C1 segment of cervical spinal cord (tissue), 14 donors: Measurements from ENCODE around the gene OR9A2.
"Not testable (repeated sequence)": the region's sequence is repeated elsewhere in the genome, so short reads cannot be mapped to it uniquely, and the experiment has no call there.

Source experiments
- DNase-seq, 14 donors: peaks; one replicate each; lab custom pipeline; 2025; lab: John Stamatoyannopoulos, UW

Gene OR9A2

DNA sequence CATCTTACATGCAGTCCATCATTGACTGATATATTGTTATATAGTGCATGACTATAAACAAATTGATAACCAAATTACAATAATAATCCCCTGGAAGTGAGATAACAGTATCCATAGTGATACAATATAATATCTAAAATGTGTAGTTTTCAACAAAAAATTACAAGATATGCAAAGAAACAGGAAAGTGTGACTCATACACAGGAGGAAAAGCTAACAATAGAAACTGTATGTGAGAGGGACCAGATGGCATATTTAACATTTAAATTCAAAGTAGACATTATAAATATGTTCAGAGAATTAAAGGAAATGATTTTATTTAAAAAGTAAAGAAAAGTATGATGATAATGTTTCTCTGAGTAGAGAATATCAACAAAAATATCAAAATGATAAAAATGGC lies 8.0 kb downstream of the OR9A2 start:
- no peak for DNase-seq

DNA sequence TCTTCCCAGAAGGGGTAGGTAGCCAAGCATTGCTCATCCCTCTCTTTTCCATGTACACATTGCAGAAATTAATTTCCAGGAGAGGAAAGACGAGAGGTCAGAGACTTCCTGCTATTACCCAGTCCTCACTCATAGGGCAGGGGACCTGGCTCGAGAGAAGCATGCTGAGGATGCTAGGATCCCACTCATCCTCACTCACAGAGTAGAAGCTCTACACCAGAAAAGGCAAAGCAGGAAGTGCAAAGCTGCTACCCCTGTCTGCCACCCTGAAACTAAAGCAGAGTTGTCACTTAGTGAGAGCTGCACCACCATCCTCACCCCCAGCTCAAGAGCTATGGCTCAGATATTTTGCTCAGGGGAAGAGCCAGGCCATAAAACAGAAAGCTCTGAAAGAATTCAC lies 9.9 kb downstream of the OR9A2 start:
- DNase-seq = no peak

DNA sequence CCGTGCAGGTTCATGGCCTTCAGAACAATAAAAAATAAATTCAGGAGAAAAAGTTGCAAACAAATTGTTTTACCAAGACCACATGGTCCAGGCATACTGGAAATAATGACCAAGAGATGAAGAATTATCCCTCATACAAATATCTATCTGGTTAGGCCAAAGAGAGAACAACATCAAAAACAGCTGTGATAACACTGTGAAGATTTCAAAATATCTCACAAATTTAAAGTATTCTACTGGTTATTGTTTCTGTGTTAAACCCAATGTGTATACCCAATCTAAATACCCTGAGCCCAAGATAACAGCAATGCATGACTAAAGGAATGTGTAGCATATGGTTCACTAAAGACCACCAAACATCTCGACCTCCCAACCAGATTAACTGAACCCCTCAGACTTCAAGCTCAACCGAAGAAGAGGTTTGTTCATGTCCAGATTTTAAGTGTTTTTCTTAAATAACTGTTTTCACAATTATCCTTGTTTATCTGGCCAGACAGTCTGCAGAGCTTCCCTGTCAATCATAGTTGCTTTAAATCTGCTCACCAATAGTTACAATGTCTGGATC lies 10.9 kb downstream of the OR9A2 start:
- no peak for DNase-seq

DNA sequence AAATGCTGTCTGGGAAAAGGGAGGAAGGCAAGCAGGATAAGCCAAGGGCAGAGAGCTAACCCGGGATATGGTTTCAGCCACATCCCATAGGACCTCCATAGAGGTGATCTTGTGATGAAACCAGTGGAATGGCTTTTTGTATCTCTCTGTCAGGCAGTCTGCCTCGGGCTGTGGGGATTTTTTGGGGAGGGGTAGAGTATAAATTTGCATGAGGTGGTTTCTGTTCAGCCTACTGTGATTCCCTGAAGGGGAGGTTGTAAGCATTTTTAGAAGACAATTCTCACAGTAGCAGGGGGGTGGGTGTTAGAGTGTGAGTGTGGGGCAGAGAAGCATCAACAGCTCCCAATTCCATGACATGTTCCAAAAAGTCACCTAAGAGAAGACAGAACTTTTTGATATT lies 11.8 kb downstream of the OR9A2 start:
- DNase-seq = no peak

DNA sequence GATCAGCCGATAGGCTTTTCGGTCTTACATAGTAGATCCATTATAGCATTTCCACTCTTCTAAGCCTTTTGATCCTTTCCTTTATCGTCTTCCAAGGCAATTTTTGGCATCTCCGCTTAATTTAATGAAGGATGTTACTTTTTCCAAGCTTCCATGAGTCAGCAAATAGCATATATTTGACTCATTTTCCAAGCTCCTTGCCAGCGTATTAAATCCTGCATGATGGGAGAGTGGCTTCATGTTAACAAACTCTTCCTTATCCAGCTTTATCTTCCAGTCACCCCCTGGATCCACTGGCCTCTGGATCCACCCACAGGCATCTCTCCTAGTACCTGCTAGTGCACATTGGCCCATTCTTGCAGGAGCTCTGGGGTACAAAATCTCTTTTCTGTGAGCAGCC lies 13.0 kb downstream of the OR9A2 start:
- DNase-seq = no peak

DNA sequence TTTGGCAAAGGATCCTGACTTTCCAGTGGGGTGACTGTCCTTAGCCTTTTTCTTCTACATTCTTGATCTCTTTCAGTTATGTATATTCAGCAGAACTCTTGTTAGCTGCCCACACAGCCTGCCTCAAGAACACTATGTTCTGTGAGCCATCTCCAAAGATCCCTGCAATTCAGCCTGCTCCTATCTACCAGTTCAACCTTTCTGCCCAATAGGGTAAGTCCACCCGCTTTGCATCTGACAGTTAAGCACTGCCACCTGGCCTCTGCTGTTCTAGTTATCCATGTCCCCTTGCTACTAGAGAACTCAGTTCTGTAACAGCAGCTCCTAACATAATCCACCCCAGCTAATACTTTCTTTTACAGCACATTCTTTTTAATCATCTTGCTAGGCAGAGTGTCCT lies 13.5 kb downstream of the OR9A2 start:
- no peak for DNase-seq

DNA sequence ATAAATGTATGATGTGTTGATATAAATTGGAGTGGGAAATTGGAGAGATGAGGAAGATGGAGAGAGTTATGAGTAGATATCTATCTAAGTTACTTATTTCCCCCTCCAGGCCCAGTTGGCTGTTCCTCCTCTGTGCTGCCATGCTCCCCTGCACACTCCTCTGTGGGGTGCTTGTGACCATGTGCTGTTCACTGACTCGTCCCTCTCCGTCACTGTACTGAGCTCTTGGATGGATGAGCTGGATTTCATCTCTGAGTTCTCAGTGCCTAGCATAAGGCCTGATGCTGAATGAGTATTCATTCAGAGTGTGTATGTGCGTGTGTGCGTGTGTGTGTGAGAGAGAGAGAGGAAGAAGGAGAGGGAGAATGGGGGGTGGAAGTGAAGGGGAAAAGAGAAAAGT lies 14.5 kb downstream of the OR9A2 start:
- no peak for DNase-seq

DNA sequence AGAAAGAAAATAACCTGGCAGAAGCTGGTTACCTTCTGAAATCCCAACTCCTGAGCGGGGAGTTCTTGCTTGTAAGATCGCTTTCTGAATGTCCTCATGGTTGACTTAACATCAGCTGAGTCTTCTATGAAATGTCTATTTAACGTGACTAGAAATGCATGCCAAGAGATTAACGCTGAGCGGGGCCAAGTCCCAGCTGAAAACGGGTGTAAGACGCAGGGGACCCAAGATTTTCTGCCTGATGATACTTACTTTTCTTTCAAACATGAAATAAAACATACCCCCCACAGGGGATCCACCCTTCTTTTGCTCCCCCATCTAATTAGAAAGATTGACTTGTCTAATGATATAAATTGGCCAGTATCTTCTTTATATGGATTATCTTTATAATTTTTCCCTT lies 14.9 kb downstream of the OR9A2 start:
- no peak for DNase-seq

DNA sequence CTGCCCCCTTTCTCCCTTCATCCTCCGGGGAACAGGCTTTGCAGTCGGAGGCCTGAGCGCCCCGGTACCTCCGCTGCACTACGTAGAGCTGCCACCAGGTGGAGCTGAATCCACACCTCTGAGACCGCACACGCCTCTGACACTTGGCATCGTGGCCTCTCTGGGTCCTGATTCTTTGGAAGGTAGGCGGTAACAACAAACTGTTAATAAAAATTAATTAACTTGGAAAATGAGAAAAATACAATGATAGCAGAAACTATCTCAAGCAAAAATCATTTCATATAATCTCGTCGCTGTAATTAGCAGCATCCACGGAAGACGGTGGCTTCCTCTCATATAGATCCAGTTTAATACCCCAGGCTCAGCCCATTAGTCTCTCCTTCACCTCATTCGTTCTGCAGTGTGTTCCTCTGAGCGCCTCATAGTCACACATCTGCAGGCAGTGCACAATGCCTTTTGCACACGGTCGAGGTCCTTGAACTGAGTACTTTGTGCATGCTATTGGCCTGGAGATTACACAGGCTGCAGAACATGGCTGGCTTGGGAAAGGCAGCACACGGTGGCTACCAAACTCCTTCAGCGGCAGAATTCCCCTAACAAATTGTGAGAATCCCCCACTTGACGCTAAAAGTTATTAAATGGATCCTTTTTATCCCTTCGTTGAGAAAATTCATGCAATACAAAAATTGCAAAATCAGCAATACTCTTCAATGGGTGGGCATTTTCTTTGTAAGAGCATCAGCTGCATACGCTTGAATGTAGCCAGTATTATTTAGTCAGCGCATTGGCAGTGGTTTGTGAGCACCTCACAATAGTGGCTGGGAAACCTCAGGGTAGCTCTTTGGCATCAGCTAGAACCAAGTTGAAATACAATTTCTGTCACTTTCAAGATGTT lies 18.7 kb downstream of the OR9A2 start:
- peak in 12 of 14 donors; percentile 9 to 79 (median 52) for DNase-seq

DNA sequence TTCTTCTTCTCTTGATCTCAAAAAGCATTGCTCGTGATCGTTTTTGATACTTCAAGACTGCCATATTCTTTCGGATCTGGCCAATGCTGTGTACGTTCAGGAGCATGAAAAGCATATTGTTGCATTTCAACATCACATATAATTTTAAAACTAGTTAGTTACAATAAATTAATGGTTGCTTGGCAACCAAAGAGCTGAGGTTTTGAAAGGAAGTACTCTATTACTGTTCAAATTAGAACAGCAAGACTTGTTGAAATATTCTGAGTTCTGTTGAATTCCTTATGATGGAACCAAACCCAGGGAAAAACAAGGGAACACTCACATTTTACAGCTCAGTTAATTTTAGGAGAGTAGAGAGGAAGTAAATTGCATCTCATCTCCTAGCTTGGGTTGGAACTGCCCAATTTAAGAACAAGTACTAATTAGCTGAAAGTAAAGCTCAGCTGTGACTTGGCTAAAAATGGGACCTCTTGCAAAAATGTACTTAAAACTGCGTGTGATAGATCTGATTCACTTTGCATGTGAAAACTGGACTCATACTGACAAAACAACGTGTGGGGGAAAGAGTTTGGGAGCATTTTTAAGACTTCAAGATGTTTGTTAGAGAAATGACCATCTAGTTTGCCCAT lies 21.2 kb downstream of the OR9A2 start:
- DNase-seq = no peak

DNA sequence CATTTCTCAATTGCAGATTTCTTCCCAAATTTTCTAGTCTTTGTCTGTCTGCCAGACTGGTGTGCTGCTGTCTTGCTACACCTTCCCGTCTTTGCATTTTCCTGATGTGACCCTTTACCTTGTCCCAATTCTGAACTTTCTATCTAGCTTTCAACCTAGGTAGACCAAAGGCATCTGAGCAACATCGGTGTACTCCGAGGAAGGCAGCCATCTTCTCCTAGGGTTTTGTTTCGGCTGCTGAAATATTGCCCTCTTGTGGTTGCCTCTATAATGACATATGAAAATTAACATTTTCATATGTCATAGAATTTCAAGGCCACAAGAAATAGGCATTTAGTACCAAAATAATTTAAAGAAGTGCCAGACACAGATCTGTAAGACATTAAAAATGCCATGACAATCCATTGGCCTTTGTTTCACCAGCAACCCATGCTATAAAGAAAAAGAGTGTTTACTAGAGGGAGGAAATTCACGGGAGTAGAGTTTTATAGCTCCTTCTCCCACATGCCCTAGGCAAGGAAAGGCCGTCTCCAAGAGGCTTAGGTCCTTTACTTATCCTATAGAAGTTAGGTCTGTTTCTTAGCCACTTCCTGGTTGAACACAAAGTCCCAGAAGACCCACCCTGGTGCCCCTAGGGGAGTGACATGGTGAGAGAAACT lies 23.4 kb downstream of the OR9A2 start:
- peak in 2 of 14 donors; percentile 1 to 13 for DNase-seq

DNA sequence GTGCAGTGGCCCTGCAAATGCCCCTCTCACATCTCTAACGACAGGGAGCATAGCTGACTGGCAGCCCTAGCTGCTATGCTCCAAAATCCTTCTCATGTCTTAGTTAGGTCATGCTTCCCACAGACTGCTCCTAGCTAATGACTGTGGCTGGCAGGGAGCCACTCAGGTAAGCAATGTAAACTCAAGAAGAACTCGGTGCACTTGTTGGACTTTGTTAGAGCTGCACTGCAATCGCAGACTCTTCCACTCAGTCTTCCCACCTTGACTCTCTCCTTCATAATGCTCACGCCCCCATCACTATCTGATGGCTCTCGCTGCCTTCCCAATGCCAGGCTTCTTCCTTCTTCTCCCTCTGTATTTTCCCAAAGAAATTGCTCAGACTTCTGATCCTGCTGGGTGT lies 24.0 kb downstream of the OR9A2 start:
- DNase-seq = no peak

DNA sequence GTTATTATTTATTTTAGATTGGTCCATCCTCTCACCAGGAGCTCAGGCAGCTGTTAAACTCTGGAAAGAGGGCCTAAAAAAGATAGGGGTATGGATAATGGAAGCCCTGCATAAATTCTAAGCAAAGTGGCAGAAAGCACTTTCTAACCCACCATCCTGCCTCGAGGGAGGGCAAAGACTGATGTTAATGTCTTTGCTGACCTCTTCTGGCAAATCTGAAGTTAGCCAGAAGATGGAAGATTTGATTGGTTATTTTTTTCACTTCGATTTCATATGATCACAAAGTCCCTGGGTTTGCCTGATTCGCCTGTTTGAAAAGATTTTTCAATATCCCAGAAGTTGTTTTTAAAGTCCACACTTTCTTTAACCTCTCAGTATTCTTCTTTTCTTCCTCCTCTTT lies 24.8 kb downstream of the OR9A2 start:
- no peak for DNase-seq

DNA sequence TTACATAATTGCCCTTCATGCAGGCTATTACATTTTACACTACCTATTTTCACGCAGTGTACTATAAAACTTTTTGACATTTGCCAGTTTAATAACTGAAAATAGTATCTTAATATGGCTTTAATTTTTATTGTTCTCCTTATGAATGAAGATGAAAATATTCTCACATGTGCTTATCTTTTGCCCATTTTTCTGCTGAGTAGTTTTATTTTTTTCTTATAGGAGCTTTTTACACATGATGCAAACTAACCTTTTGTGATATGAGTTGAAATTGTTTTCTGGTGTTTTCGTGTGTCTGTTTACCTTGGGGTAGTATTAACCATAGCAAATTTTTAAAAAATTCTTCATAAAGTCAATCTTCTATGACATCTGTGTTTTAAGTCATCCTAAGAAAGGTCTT lies 26.3 kb downstream of the OR9A2 start:
- DNase-seq = no peak

DNA sequence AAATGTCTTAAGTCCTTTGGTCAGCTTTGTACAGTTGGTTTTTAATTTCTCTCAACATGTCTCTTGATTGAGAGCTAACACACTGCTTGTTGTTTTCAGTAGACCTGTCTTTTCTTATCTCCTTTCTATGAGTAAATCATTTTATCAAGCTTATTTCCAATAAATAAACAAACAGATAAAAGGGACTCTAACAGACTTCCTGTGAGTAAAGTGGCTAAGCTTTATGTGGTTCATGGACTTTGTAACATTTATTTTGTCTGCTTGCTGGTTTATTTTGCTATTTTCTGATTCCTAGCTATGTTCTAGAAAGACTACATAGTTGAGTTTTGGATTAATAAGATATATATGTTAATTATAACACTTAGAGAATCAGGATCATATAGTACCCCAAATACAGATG lies 27.1 kb downstream of the OR9A2 start:
- no peak for DNase-seq

DNA sequence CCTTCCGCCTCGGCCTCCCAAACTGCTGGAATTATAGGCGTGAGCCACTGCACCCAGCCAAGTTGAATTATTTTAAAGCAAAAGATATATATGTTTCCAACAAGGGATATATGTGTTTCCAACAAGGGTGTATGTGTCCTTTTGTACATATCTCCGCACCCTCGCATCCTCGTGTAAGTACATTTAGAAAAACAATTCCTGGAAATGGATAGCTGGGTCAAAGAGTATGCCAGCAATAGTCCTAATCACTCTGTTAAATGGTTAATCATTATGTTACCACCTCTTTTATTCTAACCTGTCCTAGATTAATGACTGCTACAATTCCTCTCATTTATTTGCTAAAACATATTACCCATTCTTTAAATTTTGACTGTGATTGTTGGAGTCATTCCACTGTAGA lies 28.0 kb downstream of the OR9A2 start:
- DNase-seq = no peak

DNA sequence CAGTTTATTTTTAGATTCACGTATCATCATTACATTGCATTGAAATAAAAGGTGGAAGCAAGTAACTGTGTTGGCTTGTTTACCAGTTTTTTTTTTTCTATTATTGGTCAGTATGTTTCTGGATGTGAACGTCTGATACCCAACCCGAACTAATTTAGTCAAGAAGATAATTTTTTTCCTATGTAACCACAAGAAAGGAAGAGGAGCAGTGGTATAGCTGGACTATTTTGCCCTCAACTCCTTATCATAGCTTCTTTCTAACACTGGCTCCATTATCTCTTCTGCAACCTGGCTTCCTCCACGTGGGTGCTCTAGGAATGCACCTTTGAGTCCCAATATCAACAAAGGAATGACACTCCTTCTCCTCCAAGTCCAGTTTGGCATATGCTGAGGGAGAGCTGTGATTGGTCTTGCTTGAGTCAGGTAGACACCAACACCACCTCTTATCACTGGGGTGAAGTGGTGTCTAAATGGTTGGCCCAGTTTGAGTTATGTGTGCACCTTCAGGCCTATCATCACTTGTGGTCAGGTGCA lies 29.4 kb downstream of the OR9A2 start:
- no peak for DNase-seq

DNA sequence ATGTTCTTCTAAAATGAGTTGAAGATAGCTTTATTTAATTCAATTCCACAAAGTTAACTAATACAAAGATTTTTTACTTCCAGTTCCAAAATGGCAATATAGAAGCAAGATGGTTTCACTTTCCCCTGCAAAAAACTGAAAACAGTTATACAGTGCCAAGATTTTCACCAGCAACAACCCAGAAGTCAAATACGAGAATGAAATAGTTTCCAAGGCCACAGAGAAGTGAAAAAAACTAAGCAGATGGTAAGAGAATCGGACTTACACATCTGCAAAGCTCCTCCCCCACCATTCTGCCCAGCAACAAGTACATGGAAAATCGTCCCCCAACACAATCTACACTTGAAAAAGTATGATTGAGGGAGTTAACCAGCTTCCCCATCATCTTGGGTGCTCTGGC lies 34.5 kb downstream of the OR9A2 start:
- DNase-seq = no peak

DNA sequence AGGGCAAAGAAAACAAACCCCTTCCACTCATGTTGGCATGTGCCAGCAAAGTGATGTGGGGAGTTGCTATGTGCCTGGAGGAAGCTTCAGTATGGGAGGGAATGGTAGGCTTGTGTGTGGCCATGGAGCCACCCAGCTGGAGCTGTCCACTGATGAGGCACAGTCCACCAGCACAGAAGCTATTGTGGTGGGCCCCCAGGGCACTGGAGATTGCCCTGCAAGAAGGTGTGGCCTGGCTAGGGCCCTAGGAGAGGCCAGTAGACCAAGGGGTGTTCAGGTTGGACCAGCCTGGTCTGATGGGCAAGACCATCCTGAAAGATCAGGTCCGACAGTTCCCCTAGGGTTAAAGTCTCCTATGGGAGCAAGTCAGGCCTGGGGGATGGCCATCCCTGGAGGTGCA lies 42.6 kb downstream of the OR9A2 start:
- DNase-seq = no peak

DNA sequence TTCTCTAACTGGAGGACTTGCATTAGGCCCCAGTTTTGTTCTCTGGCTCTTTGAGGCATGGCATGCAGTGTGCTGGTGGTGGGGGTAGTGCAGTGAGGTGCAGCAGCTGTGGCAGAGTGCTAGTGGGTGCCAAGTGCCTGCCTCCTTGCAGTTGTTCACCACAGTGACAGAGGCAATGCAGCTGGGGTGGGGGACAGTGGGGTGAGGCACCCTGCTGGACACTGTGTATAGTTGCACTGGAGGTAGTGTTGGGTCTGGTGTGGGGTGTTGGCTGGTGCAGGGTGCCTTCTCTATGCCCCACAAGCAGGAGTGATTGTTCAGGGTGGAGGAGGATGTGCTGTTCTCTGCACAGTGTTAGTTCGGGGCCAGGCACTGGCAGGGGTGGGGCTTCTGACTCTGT lies 43.1 kb downstream of the OR9A2 start:
- DNase-seq = no peak

DNA sequence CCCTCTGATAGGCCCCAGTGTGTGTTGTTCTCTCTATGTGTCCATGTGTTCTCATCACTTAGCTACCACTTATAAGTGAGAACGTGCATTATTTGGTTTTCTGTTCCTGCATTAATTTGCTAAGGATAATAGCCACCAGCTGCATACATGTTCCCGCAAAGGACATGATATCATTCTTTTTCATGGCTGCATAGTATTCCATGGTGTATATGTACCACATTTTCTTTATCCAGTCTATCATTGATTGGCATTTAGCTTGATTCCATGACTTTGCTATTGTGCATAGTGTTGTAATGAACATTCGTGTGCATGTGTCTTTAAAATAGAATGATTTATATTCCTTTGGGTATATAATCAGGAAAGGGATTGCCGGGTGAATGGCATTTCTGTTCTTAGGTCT lies 48.5 kb downstream of the OR9A2 start:
- not testable (repeated sequence) for DNase-seq
